GM21515 (cell line): ENCODE data around the gene VIPR2.

Experiments
- ATAC-seq: cut with Tn5 transposase; IDR thresholded peaks from one replicate; pipeline ENCODE4 v1.9.1; 2021; ENCODE audit not compliant: unreplicated experiment

The VIPR2 gene

DNA sequence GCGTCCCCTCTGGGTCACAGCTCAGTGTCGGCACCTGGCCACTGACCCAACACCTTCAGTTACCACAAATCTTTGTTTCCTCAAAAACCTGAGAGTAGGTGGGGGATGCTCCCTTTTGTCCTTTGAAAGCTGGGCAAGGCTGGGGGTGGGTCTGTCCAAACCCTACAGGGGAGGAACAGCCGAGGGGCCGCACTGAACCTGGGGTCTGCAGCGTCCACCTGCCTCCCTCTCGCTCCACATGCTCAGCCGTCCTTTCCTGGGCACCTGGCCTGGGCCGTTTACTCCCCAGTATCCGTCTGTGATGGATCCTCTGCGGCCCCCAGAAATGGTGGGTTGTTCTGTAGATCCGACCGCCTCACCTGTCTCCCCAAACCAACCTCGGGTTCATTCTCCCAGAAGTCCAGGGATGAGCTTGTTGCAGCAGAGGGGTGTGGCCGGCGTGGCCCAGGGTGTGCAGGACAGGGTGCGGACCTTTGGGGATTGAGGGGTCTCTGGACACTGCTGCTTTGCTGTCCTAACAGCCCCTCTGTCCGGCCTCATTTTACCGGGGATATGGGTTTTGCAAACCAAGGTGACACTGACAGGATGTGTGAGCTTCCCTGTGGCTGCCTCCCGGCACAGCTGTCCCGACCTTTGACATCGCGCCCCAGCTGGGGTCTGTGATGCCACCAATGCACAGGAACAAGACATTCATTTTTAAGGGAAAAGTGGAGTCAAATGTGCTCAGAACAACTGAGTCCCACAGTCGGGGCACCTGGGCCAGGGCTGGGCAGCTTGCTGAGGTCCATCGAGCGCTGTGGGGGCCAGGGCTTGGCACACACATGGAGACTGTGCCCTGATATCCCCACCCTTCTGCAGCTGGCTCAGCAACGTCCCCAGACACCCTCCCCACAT is 115.9 kb downstream of the VIPR2 start:
- no peak for ATAC-seq

DNA sequence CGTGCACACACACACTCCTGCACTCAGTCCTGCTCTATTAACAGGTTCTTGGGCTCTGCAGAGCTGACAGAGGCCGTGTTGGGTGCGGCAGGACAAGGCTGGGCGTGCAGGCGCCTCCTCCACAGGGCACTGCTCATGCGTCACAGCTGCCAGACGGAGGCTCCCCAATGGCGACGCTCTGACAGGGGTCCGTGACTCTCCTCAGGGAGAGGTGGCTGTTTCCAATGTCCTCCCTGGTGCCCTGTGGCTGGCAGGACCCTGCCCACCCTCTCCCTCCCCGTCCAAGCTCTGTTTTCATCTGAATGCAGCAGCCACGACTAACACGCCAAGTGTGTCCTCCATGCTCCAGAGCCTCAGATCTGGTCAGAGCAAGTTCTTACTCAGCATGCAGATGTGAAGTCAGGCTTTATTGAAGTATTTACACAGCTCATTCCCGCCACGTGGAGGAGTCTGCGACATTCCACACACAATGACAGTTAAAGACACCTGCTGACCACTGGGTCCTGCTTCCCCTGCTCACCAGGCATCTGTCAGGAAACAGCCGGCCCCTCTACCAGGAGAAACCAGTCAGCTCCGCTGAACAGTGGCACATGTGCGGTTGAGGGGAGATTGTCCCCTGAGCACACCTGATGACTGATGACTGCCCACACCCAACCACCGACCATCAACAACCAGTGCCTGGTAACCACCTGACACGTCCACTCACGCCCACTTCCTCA is 116.7 kb downstream of the VIPR2 start:
- no peak for ATAC-seq

DNA sequence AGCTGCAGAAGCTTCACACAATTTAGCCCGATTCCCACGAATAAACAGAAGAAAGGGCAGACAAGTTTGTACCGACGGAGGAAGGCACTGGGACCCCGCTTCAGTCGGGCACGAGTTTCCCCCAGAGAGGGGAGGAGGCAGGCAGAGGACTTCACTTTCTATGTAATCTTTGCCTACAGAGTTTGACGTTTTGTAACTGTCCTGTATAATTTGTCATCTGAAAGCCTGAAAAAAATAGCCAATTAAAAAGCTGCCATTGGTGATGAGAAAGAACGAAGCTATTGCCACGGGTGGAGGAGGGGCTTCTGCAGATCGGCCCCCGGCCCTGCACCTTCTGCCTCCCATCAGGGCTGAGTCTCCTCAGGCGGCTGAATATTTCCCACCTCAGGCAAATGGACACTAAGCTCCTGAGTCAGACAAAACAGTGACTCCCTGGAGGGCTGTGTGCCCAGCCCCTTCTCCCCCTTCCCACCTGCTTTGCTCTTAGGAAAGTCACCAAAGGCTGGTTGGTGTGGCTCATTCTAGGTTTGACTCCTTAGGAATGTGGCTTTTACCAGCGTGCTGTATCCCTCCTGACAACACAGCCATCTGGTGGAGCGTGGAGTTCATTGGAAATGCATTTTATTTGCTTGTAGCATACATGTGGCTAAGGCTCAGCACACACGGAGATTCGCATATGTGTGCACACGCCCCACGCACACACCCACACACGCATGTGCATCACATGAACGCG is 117.4 kb downstream of the VIPR2 start:
- ATAC-seq, result no peak

DNA sequence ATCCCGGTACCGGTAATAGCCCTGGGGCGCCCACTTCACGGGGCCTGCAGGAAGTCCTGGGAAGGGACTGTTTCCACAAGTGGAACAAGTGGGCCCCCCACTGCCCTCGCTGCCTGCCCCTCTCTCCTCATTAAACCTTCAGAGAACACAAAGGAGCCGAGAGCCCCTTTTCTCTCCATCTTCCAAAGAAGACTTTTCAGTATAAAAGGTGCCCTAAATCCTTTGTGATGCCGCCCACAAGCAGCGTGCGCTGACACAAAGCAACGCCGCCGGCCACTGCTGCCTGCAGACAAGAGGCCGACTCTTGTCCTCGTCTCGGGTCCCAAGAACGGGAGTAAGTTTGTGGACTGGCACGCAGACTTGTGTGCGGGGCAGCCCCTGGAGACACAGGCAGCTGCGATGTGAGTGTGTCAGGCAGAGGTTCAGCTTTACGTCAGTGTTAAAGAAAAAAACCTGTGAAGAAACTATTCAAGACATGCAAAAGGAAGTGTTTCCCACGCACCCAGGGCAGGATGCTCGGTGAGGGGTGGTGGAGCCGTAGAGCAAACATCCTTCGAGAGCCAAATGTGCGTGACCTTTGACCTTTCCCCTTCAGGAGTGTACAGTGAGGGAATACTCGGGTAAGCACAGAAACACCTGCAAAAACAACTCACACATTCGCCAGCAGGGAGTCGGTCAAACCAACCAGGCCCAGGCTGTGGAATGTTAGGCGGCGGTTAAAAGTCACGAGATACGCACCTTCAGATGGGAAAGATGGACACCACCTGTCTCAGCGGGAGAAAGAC is 118.2 kb downstream of the VIPR2 start:
- ATAC-seq, result no peak

DNA sequence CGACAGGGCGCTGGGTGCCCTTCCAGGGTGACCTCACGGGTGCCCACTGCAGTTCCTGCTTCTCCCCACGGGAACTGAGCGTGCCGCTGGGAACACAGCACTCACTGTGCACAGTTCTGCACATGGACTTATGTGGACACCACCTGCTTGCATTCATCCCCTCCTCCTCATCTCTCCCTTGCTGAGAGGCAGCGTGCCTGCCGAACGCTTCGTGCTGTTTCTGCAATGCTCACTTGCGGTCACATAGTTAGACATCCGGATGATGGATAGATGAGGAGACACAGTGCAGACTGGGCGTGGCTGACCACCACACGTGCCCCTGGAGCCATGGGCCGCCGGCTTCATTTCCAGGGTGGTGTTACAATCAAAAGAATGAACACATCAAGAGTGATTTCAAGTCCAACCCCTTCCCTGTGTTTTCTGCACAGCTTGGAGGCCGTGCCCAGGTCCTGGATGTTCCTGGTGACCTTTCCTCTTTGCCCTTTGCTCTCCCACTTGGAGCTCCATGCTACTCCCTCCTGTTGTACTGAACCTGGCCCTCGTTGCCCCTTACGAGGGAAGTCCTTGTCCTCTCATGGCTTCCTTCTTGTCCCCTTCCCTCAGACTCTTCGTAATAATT is 119.4 kb downstream of the VIPR2 start:
- ATAC-seq, result no peak

DNA sequence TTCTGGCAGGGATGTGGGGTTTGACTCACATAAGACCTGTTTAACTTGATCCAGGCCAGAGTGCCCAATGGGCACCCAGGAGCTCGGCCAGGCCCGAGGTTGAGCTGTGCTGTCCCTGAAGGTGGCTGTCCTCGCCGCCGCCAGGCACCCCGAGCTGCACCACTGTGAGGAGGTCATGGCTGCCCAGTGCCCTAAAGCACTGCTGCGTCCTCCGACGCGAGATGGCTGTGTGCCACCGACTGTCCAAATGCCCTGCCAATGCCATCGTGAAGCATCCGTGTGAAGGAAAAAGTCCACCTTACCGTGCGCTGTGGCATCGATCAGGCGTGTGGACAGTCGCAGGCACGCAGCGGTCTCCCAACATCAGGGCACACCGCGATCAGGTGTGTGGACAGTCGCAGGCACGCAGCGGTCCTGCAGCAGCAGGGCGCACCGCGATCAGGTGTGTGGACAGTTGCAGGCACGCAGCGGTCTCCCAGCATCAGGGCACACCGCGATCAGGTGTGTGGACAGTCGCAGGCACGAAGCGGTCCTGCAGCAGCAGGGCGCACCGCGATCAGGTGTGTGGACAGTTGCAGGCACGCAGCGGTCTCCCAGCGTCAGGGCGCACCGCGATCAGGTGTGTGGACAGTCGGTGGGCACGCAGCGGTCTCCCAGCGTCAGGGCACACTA is 120.3 kb downstream of the VIPR2 start:
- no peak for ATAC-seq

DNA sequence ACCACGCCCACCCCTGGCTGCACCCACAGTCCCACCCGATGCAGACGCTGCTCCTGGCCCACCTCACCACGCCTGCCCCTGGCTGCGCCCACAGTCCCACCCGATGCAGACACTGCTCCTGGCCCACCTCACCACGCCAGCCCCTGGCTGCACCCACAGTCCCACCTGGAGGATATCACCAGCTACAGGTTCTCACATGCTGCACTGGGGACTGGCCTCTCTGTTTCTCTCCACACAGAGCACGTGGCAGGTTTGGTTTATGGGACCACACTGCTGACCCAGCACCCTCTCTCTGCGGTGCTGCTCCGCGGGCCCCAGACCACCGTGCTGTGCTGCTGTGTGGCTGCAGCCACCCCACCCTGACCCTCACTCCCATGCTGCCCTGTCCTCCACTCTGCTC is 120.9 kb downstream of the VIPR2 start:
- ATAC-seq, result no peak

DNA sequence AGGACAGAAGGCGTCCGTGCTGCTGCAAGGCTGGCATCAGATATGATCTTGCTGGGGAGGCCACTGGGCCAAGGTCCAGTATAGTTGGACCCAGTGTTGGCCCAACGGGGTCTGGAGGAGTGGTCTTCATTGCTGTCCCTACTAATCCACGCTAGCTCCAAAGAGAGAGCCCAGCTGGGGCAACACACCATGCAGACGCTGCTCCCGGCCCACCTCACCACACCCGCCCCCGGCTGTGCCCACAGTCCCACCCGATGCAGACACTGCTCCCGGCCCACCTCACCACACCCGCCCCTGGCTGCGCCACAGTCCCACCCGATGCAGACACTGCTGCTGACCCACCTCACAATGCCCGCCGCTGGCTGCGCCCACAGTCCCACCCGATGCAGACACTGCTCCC is 121.5 kb downstream of the VIPR2 start:
- ATAC-seq, result no peak

DNA sequence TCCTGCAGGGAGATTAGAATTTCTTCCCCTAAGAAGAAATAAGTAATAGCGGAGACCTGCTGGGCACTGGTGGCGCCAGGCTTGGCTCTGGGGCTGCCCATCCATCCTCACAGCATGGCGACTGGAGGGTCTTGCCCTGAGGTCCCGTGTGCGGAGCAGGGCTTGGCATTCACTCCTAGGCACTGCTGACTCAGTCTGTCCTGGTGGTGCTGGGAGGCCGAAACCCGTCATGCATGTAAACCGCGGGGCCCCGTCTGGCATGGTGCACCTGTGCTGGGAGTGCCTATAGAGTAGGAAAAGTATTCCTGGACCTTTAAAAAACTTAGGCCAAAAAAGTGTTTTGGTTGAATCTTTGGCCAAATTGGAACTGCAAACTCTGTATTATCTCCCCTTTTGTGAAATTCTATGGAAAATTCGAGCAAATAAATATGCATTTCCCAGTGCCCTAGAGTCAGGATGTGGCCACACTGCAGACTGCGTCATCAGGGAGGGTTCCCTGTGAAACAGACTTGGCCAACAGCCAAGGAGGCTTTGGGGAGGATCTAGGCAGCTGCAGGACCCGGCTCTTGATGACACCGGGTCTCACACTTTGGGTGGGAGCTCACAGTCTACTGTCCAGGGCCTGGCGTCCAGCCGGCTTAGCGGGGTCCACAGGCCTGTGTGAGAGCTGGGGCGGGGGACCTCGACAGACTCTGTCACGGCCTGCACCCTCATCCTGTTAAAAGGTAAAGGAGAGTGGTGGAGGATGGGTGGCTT is 122.3 kb downstream of the VIPR2 start:
- ATAC-seq, result no peak

DNA sequence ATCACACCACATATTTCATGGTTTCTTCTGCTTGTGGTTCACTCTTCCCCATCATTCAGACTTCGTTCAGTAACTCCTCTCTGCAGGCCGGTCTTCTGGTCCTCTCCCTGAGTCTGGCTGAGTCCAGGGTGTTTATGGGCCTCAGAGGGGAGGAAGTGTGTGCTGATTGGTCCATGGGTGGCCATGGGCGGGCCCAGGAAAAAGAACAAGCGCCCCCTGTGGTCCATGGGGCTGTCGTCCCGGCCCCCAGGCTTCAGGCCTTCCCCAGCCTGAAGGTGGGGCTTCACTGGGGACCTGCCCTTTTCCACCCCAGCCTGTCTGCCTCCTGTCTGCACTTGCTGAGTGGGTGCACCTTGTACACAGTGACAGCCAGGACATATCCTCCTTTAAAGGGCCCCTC is 123.7 kb downstream of the VIPR2 start:
- ATAC-seq, result no peak

DNA sequence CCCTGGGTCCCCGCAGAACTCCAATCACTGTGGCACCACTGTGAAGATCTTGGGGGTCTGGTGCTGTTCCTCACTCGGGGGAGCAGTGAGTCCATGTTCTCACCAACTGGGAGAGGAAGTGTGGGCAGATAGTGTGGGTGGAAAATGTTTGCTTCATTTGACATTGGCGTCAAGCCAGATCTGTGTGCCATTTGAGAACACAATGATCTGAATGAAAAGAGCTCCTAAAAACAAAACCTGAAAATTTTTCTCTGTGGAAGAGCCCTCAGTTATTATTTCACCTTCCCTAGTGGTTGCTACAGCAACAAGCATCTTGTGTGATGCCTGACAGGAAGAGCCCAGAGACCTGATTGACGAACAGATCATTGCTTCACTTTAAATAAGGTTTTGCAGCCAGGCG is 125.6 kb downstream of the VIPR2 start:
- ATAC-seq, result no peak

DNA sequence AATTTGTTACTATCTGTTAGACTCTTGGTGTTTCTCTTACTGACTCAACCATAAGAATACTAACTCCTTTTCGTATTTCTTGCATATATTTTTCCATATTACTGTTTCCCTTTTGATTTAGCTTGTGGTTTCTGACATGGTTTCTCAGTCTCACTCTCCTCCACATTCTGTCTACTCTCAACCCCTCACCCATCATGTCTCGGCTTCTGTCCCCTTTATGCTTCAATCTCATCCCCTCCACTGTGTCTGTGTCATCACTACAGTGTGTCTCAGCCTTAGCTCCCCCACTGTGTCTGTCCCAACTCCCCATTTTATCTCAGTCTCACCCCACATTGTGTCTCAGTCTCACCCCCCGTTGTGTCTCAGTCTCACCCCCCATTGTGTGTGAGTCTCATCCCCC is 126.9 kb downstream of the VIPR2 start:
- ATAC-seq, result no peak

DNA sequence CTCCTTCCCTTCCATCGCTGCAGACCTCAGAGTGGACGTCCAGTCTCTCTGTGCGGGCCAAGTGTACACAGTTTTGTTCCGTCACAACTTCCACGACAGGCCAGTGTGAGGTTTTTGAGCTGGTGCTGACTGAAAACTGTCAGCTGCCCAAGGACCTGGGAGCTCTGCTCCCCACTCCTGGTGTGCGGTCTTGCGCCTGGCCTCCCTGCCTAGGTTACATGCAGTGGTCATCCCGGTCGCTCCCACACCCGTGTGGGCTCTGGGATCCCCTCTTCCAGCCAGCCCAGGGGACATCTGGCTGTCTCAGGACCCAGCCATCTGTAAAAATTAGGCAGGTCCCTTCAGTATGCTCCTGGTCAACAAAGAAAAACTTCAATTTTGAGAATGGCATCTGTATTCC is 127.5 kb downstream of the VIPR2 start:
- ATAC-seq, result no peak

DNA sequence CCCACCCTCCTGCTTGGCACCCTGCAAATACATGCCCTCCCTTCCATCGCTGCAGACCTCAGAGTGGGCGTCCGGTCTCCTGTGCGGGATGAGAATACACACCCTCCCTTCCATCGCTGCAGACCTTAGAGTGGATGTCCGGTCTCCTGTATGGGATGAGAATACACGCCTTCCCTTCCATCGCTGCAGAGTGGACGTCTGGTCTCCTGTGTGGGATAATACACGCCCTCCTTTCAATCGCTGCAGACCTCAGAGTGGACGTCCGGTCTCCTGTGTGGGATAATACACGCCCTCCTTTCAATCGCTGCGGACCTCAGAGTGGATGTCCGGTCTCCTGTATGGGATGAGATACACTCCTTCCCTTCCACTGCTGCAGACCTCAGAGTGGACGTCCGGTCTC is 128.1 kb downstream of the VIPR2 start:
- ATAC-seq, result no peak

DNA sequence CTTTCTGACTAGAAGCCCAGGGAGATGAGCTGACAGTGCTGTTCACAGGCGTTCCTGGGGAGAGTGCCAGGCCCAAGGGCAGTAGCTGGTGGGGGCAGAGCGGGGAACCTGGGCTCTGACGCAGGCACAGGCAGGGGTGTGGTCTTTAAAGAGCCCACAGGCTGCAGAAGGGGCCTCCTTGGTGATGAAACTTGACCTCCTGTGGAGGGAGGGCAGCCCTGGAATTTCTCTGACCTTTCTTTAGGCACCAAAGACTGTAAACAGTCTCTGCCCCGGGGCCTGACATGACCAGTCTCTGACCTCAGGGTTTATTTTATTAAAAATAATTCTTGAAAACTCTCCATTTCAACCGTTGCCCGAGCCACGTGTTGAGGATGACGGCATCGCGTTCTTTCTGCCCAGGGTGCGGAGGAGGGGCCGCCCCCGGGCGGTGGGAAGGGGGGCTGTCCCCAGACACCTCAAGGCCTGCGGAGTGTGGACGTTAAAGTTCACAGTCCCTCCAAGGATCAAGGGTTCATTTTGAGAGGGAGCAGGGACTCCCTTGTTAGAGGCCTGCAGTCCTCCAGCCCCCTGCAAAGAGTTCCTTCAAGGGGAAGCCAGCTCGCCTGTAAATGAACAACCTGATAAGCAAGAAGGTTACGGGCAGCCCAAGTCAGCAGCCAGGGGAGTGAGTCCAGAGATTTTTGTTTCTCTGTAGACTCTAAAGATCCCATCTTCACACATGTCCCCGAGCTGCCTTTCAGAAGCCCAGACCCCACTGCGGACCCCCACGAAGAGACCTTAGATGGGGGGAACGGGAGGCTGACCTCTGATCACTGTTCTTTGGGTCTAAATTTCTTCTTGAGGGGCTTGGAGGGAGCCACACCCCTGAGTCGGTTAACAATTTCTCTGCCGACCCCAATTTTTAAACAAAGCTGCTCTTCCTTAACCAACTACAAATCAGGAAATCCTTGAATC is 128.9 kb downstream of the VIPR2 start:
- no peak for ATAC-seq

DNA sequence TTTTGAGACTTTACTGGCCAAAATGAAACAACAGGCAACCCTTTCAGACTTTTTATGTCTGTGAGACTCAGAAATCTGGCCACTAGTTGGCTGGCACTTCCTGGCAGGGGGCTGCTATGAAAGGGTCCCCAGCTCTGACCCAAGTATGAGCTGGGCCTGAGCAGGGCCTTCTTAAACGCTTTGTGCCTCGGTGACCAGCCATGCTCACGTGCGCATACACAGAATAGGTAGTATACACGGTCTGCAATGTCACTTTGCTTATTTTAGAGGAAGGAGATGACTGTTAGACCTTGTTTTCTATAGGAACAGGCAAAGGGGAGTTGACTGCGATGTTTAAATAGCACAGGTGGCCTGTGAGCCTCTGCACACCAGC is 129.6 kb downstream of the VIPR2 start:
- no peak for ATAC-seq

DNA sequence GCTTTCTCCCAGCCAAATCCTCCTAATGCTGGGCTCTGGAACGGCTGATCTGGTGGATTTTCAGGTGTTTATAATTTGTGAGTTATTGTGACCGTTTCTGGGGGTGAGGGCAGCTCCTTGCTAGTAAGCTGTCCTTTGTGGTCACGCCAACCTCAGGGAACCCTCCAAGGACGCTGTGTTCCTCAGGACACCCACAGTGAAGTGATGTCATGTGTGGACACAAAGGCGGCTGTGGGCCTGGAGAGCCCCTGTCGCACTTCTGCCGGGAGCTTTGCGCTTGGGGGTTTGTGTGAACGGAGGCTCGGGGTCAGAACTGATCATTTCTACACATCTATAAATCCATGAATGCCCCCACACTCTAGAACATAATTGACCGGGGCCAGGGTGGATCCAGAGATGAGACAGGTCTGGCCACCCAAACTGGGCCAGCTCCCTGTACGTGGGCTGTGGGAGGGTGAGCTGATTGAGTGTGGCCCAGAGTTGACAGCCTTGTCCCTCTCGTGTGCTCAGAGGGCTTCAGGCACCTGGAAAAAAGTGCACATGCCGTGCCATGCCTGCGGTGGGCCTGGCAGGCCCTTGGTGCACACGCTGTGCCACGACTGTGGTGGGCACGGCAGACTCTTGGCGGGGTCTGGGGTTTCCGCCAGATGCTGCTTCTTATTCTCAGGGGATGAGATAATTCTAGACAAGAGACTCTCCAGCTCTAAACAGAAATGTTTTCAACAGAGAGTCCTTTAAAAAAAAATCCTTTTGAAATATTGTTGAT is 130.2 kb downstream of the VIPR2 start:
- no peak for ATAC-seq
